Measurements from ENCODE around the gene USP13.

DNA sequence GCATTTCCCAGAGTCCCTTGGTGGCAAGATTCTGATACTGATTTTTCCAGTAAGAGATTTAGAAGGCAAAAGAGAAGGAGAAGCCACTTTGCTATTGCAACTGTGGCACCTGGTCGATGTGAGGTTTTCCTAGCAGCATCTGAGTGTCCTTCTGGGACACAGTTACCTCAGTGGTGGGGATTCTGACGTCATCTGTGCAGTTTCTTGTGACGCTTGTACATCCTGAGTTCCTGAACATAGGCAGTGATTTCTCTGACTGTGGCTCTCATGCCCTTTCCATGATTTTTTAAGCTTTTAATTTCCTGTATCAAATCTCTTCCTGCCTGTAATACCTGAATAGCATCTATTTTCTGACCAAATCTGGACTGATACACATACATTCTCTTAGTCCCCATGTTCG lies 8.9 kb downstream of the USP13 start:
- no peak for TF ChIP-seq GATA3 (IDR thresholded peaks at IDR 0.05; ENCODE audit: low read depth, low read length)
- TF ChIP-seq GATA2 (IDR thresholded peaks at IDR 0.05; ENCODE audit: low read depth, low read length), result no peak

Data from SH-SY5Y (cell line).